ENCODE measurements around the gene OLFML2A. TPM values are rescaled to one million over a fixed set of nuclear protein-coding genes. Genes with fewer than 3 reads are reported as not detected.
"Not testable (repeated sequence)": the region's sequence is repeated elsewhere in the genome, so short reads cannot be mapped to it uniquely, and the experiment has no call there.

OLFML2A gene
- total and polyA plus RNA-seq, 2 donors (not counting 1 experiment from before 2014, with no cell fraction given), result 0.76 to 0.88 TPM

DNA sequence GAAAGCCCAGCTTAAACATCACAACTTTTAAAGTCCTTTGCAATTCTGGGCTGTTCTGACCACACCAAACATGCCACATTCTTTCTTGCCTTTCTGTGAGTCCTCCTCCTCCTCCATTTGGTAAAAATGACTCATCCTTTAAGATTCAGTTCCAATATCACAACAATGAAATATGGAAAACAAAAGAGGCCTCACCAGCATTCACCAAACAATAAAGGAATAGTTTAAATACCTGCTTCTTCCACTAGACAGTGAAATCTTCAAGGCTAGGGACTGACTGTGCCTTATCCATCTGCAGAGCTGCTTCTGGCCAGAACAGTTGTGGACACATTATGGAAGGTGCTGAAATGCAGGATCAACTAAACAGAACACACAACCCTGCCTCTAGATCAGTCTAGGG is 41.8 kb upstream of the OLFML2A start:
- no peak for ATAC-seq (ENCODE audit: low read depth)
- CTCF ChIA-PET, result interaction anchor here (1.5 kb wide), 1 partner anchor 22 kb away, joined by 3 read pairs; no protein-coding TSS in a partner anchor

GRCh38 chr9:124738075-124738474 is 38.9 kb upstream of the OLFML2A start:
- POLR2A ChIA-PET; H3K27ac Mint-ChIP-seq; H3K9me3 ChIP-seq (ENCODE audit: control extremely low read depth in 1 of 3, control insufficient read depth in 2 of 3, insufficient read depth in 1 of 3, low read length in 2 of 3); H3K4me2 ChIP-seq (replicated peaks; ENCODE audit: low read depth, low read length, poor library complexity, severe bottlenecking); CTCF ChIA-PET; H3K9ac ChIP-seq (ENCODE audit: low read length); H3K4me3 Mint-ChIP-seq; H3K4me1 Mint-ChIP-seq; H3K27me3 Mint-ChIP-seq; DNase-seq; H3K4me1 ChIP-seq (ENCODE audit: control insufficient read depth in 2 of 2, insufficient read depth in 2 of 2, low read length in 2 of 2); H3K27ac ChIP-seq (ENCODE audit: low read length in 2 of 2); ATAC-seq (ENCODE audit: low read depth); H3K27me3 ChIP-seq (replicated peaks in 1 of 4; ENCODE audit: control extremely low read depth in 1 of 4, control insufficient read depth in 3 of 4, insufficient read depth in 4 of 4, low read length in 3 of 4); H3K4me3 ChIP-seq (ENCODE audit: control extremely low read depth in 1 of 5, extremely low read depth in 1 of 5, insufficient read depth in 1 of 5, low read depth in 2 of 5, low read length in 4 of 5); H3K79me2 ChIP-seq (ENCODE audit: control insufficient read depth, insufficient read depth, low read length); intact Hi-C loops (cut with micrococcal nuclease); H3K9me3 Mint-ChIP-seq (ENCODE audit: insufficient read depth); H3K36me3 ChIP-seq (replicated peaks in 1 of 2; ENCODE audit: control extremely low read depth in 1 of 2, control insufficient read depth in 1 of 2, extremely low read depth in 1 of 2, insufficient read depth in 2 of 2, low read length in 1 of 2); H4K20me1 ChIP-seq (ENCODE audit: control insufficient read depth, insufficient read depth, low read length, poor library complexity, severe bottlenecking); H2AFZ ChIP-seq (ENCODE audit: insufficient read depth, low read depth, low read length, poor library complexity, severe bottlenecking): not testable (repeated sequence)
- 92% methylated on average over 4 of the region's 7 CpGs for WGBS (ENCODE audit: insufficient coverage)

More for the DNA sequence above, 41.8 kb upstream of the OLFML2A start:
- intact Hi-C loops (cut with micrococcal nuclease), result no loop called here
- H3K27ac Mint-ChIP-seq, result no peak overlapping the region
- Histone ChIP-seq H3K4me3 (ENCODE audit: control extremely low read depth in 1 of 5, extremely low read depth in 1 of 5, insufficient read depth in 1 of 5, low read depth in 2 of 5, low read length in 4 of 5) (no peak overlapping the region), H3K9me3 (ENCODE audit: control extremely low read depth in 1 of 3, control insufficient read depth in 2 of 3, insufficient read depth in 1 of 3, low read length in 2 of 3) (no peaks in the 10 kb centered on the region), H3K27me3 (replicated peaks in 1 of 4; ENCODE audit: control extremely low read depth in 1 of 4, control insufficient read depth in 3 of 4, insufficient read depth in 4 of 4, low read length in 3 of 4) (no peaks in the 10 kb centered on the region), H2AFZ (ENCODE audit: insufficient read depth, low read depth, low read length, poor library complexity, severe bottlenecking) (no peak overlapping the region), H3K27ac (ENCODE audit: low read length in 2 of 2) (no peak overlapping the region), H3K4me1 (ENCODE audit: control insufficient read depth in 2 of 2, insufficient read depth in 2 of 2, low read length in 2 of 2) (peaks cover 0 to 3% of the 10 kb centered on the region in 2 donors), H3K9ac (ENCODE audit: low read length) (no peak overlapping the region), H4K20me1 (ENCODE audit: control insufficient read depth, insufficient read depth, low read length, poor library complexity, severe bottlenecking) (no peaks in the 10 kb centered on the region), H3K4me2 (replicated peaks; ENCODE audit: low read depth, low read length, poor library complexity, severe bottlenecking) (no peak overlapping the region), H3K79me2 (ENCODE audit: control insufficient read depth, insufficient read depth, low read length) (no peaks in the 10 kb centered on the region), H3K36me3 (replicated peaks in 1 of 2; ENCODE audit: control extremely low read depth in 1 of 2, control insufficient read depth in 1 of 2, extremely low read depth in 1 of 2, insufficient read depth in 2 of 2, low read length in 1 of 2) (no peaks in the 10 kb centered on the region)
- no peak for TF ChIP-seq EZH2 (IDR thresholded peaks at IDR 0.05; ENCODE audit: borderline replicate concordance, insufficient read depth, low read depth, low read length, poor library complexity, severe bottlenecking)
- no peak for TF ChIP-seq CTCF (IDR thresholded peaks at IDR 0.05)
- no peaks in the 10 kb centered on the region for H3K9me3 Mint-ChIP-seq (ENCODE audit: insufficient read depth)
- no peaks in the 10 kb centered on the region for H3K27me3 Mint-ChIP-seq
- H3K4me1 Mint-ChIP-seq, result peaks cover 2% of the 10 kb centered on the region
- POLR2A ChIA-PET, result no interaction called here
- no peak for DNase-seq
- no peak overlapping the region for H3K4me3 Mint-ChIP-seq

All from B cell (primary cell).